RPMI7951 (cell line): ENCODE results near the gene AQP6. TPM values are rescaled to one million over a fixed set of nuclear protein-coding genes. Genes with fewer than 3 reads are reported as not detected.
A peak's percentile ranks its signal among the peaks of the same experiment; 100 is the strongest.

Experiments
- DNase-seq: peaks from one replicate; pipeline ENCODE4 v3.0.0-alpha.2; 2012; ENCODE audit warnings: low read depth
- total RNA-seq: library from RNA; depleted of rRNA; stranded (reverse); fragments of >200 nt; shearing (Covaris generic); gene quantifications from 2 replicates; pipeline ENCODE4 v1.2.3, GENCODE V29; 2014

Gene AQP6
- total RNA-seq, 1 experiment from 2014 or later = not detected

GRCh38 chr12:49955899-49956662 is 16.7 kb upstream of the AQP6 start:
- DNase-seq = no peak

- DNase-seq = no peak
These were observed 15.8 kb upstream of the AQP6 start for GRCh38 chr12:49956663-49957569.

GRCh38 chr12:49957570-49957967 is 15.2 kb upstream of the AQP6 start:
- no peak for DNase-seq

- peak; percentile 40 for DNase-seq
These were observed 12.9 kb upstream of the AQP6 start for GRCh38 chr12:49959685-49960473.

- DNase-seq = no peak
These were observed 12.2 kb upstream of the AQP6 start for GRCh38 chr12:49960474-49961110.

- DNase-seq = no peak
These were observed 11.4 kb upstream of the AQP6 start, which contains the start of gene AQP5 for GRCh38 chr12:49961111-49961922. AQP5 (plus strand) TSS chr12:49961872; CDS start chr12:49962018, 146 bp downstream.

GRCh38 chr12:49961993-49962764 is 10.6 kb upstream of the AQP6 start:
- DNase-seq = no peak

- DNase-seq = peak; percentile 37
These were observed 9.6 kb upstream of the AQP6 start for GRCh38 chr12:49962861-49963765.

- no peak for DNase-seq
These were observed 8.6 kb upstream of the AQP6 start for GRCh38 chr12:49963976-49964815.

GRCh38 chr12:49964849-49965624 is 7.7 kb upstream of the AQP6 start:
- no peak for DNase-seq

- no peak for DNase-seq
These were observed 6.9 kb upstream of the AQP6 start for GRCh38 chr12:49965836-49966235.

GRCh38 chr12:49966511-49967041 is 6.2 kb upstream of the AQP6 start:
- DNase-seq = no peak

GRCh38 chr12:49967042-49967776 is 5.5 kb upstream of the AQP6 start:
- peak; percentile 70 for DNase-seq

- no peak for DNase-seq
These were observed 4.9 kb upstream of the AQP6 start for GRCh38 chr12:49967777-49968250.

GRCh38 chr12:49968471-49968870 is 4.3 kb upstream of the AQP6 start:
- no peak for DNase-seq

GRCh38 chr12:49969027-49969426 is 3.7 kb upstream of the AQP6 start:
- DNase-seq = peak; percentile 17
